ENCODE data around the gene ASTL.
"Not testable (repeated sequence)": the region's sequence is repeated elsewhere in the genome, so short reads cannot be mapped to it uniquely, and the experiment has no call there.

Gene ASTL

DNA sequence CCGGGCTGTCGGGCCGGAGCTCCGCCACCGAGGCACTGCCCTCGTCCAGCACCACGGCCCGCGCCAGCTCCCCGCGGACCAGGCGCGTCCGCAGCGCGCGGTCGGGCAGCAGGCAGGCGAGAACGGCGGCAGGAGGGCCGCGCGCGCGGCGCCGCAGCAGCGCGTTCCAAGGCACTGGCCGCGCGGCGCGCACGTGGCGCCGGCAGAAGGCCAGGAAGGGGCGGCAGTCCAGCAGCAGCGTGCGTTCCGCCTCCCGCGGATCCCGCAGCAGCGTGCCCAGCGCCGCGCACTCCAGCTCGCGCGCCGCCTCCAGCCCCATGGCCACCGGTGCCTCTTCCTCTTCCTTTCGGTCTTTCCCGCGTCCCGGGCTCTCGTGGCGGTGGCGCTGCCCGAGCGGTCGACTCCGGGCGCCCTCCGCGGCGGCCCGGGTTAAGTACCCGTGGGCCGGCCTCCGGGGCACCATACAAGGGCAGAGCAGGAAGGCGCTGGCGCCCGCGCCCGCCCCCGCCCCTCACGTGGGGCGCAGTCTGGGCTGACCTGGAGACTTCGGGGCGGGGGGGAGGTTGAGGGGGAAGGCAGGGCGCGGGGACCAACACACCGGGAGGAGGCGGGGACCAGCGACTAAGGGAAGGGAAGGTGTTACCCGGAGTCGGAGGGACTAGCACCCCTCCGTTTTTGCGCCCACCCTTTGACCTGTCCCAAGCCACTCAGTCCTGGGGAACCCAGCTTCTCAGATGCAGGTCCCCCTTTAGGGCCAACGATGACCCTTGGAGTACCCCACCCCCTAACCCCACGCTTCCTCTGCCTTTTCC is 6.9 kb upstream of the ASTL start, which contains the start of gene DUSP2:
TSS of gene DUSP2 (minus strand) at position 405 of the 812 bp plus-strand sequence. CDS start at position 319, 86 bp downstream.
- no peak for DNase-seq

DNA sequence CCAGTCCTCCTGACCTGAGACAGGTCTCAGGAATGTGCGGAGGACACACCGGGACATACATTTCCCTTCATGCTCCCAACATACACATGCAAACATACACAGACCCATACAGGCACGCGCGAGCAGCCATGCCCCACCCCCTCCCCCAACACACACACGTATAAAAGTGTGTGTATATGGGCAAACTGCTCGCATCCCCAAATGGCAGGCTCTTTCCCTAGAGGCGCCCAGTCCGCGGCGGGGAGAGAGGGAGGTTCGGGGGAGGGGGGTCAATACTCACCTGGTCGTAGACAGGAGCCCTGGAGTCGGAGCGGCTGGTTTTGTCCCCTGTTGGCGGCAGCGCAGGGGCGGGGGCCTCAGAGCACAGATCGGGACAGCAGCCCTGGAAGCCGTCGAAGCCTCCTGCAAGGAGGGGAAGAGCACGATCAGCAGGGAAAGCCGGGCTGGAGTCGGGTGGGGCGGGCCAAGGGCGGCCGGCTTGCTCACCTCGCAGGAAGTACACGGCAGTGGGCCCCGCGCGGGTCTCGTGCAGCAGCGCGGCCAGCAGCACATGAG is 6.3 kb upstream of the ASTL start:
- no peak for DNase-seq

DNA sequence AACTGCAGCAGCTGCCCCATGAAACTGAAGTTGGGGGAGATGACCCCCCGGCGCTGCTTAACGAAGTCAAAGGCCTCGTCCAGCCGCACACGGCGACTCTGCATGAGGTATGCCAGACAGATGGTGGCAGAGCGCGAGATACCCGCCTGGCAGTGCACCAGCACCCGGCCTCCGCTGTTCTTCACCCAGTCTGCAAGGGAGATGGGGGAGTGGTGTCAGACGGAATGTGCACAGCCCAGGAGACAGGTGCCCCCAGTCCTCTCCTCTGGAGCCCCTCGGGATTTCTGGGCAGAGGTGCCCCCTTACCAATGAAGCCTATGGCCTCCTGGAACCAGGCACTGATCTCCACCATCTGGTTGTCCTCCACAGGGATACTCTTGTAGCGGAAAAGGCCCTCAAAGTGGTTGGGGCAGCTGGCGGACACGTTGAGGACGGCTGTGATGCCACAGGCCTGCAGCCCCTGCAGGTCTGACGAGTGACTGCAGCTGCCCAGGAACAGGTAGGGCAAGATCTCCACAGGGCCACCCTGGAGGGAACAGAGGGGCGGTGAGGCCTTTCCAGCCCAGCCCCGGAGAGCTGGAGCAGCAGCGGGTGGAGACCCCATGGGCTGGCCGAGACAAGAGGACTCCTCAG is 5.7 kb upstream of the ASTL start:
- no peak for DNase-seq

DNA sequence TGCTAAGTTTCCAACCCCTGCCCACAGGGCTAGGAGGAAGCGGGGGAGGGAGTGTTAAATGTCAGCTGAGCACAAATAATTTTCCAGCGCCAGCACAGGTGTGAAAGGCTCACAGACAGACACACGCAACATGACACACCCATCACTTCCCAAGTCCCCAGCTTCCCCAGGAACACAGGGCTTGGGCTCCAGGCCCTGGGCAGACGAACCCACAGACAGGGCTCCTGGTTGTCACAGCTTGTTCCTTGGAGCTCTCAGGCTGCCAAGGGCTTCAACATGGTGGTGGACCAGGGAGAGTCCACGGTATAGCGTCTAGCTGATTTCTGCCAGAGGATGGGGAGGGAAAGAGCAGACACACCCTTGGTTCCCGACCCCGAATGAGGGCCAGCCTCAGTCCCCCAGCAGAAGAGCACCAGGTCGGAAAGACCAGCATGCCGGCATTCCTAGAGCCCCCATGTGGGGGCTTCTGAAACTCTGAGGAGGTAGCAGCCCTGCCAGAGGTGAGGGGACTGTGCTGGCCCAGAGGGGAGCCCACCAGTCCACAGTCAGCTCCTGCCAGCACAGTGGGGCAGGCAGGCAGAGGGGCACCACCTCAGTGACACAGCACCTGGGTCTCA is 5.0 kb upstream of the ASTL start:
- no peak for DNase-seq

DNA sequence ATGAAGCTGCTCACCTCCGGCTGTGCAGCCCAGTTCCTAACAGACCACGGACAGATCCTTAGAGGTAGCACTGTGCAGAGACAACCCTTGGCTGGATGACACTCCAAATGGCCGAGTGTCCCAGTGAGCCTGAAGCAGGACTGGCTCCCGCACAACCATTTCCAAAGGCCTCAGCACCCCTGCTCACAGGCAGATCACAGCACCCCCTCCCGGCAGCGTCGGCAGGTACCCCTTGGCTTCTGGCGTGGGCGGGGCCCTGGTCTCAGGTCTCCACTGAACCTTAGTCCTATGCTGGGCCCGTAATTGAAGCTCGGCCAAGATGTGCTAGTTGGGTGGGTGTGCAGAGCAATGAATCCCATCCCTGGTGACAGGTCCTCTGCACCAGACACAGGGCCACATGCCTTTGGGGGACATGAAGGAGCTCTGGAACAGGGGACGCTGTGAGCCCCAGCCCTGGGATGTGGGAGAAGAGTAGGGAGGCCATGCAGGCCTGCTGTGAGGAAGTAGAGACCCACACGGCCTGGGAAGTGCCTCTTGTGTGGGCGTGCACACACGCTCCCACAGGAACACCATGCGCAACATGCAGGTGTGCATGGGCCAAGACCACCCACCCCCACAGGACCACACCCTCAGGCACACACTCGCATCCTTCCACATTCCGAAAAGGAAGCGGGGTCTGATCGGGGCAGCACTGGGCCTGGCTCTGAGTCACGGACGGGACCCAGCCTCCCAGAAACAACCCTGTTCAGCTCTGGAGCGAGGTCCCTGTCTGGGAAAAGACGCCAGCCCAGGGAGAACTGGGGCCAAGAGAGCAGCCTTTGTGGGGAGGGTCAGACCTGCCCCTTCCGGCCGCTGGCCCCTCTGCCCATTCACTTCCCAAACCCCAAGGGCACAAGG is 4.2 kb upstream of the ASTL start:
- DNase-seq, result no peak

DNA sequence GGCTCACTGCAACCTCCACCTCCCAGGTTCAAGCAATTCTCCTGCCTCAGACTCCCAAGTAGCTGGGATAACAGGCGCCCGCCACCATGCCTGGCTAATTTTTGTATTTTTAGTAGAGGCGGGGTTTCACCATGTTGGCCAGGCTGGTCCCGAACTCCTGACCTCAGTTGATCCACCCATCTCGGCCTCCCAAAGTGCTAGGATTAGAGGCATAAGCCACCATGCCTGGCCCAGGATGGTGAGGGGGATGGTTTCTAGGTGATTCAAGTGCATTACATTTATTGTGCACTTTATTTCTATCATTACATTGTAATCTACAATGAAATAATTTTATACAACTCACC is 3.3 kb upstream of the ASTL start:
- DNase-seq, result not testable (repeated sequence)

DNA sequence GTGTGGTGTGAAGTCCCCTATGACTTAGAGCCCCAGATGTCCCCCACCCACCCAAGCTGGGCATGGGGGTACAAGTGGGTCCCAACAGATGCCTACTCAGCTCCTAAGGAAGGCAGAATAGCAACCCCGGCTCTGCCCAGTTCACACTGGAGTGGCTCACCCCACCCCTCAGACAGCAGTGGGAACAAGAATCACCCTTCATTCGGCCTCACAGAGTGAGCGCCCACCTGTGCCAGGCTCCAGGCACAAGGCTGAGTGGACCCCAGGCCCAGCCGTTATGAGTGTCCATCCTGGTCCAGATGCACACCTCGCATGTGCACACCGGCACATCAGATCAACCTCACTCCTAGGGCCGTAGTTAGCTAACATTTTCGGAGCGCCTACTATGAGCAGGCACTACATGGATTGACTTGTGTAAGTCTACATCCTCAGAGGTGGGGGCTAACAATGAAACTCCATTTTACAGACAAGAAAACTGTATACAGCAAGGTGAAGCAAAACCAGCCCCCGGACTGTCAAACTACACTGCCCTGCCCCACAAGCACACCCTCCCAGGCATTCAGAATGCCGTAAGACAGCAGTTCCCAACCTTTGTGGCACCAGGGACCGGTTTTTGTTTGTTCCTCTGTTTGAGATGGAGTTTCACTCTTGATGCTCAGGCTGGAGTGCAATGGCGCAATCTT is 2.8 kb upstream of the ASTL start:
- DNase-seq, result no peak

DNA sequence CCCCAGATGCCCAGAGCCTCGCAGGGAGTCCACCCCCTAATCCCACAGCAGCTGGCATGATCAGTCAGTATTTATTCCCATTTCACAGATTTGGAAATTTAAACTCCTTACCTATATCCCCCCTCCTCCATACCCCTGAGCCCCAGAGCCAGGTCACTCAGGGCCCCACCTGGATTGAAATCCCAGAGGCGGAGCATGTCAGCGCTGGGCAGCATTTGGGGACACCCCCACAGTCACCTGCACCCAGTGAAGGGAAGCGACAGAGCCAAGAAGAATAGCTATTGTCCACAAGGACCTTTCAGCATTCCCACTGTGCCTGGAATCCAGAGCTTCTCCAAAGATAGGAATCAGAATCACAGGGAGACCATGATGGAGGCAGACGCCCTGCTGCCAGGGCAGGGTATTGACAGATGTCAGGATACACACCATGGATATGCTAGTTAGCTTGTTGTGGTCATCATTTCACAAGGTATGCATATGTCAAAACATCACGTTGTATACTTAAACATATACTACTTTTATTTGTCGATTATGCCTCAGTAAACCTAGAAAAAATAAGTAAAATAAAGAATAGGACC is 968 bp upstream of the ASTL start:
- DNase-seq, result no peak

DNA sequence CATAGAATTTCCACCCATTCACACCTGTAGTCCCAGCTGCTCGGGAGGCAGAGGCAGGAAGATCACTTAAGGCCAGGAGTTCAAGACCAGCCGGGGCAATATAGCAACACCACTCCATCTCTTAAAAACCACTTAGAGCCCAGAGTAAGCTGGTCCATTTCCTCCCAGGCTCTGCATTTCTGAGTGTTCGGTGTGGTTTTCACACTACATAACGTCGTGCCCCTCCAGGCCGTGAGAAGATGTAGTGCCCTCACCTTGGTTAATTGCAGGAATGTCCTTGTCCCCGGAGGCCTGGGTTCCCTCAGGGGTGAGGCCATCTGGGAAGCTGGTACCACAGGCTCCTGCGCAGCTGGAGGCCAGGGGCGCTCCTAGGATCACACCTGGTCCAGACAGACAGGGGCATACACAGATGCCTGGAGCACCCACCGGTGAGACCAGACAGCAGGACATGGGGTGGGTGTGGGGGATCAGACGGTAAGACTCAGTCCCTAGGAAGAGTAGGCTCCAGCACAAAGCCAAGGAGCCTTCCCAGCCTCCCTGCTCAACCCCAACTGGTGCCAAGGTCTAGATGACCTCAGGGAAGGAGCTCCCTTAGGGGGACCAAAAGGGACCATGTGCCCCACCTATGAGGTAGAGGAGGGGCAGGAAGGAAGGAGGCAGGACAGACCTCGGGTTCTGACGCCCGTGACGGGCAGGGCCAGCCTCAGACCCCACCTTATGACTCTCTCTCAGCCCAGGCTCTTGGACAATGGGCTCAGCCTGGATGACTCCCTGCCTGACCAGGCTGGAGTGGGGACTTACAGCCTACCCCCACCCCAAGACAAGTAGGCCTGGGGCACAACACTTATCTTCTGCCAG is 752 bp downstream of the ASTL start:
- DNase-seq, result no peak

DNA sequence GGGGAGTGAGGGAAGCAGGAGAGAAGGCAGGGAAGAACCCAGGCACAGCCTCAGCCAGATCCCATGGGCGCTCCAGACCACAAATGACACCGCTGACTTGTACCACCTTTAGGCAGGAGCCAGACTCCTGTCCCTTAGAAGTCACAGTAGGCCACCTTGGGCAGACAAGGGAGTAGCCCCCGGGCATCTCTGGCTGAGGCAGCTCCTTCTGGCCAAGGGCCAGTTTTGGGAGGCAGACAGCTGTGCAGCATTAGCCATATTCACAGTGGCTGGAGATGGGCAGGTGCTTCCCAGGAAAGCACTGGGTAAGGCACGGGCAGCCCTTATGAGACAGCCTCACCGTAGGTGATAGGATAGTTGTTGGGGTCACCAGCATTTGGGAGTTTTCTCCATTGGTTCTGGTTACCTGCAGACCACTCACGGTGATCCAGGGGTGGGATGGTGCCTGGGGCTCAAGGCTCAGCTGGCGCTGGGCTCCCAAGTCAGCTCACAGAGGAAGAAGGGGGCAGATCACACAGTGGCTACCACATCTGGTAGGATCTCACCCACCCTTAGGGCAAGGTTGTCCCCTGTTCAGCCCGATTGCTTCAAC is 2.1 kb downstream of the ASTL start:
- DNase-seq, result no peak

DNA sequence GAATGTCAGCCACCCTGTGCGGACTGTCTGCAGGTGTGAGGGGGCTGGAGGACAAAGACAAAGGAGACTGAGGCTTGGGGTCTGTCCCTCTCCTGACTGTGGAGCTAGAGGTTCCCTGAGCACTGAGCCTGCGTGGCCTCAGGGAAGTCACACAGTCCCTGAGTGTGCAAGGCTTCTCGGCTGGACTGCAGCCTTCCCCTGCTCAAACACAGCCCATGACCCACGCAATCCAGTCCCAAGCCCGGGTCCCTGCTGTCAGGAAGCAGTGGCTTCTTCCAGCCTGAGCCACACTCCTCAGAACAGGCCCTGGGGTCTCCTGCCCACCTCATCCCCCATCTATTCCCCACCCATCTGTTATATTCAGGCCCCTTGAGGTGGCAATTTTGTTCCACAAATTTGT is 2.7 kb downstream of the ASTL start:
- no peak for DNase-seq

DNA sequence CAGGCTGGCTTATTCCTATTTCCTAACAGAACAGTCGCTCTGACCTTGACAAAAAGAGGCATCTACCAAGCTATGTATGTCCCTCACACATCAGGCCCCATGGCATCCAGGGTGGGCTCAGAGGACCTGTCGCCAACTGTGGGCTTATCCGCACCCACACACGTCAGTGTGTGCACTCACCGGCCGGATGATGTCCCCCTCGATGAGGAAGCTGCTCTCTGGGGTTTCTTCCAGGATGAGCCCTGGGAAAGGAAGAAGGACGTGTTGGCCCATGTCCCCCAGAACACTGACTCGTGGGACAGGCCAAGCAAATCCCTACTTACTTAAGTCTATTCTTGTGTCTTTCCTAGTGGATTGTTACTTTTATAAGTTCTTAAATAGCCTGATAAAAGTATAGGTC is 3.1 kb downstream of the ASTL start:
- no peak for DNase-seq

DNA sequence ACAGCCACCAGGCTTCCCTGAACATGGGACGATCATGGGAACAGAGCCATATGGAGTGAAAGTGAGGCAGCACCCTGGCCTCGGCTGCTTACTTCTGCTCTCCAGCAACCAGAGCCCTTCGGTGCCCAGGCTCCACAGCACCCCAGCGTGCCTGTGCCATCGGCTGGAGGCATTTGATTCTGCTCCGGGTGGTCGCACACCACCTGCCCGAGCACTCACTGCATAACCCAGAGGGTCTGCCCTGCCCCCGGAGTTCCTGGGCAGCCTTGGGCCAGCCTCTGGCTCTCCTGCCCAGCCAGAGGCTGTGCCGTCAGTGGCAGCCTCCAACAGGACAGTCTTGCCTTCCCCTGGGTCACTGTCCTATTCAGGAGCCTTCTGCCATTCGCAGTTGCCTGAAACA is 3.9 kb downstream of the ASTL start:
- DNase-seq, result no peak

DNA sequence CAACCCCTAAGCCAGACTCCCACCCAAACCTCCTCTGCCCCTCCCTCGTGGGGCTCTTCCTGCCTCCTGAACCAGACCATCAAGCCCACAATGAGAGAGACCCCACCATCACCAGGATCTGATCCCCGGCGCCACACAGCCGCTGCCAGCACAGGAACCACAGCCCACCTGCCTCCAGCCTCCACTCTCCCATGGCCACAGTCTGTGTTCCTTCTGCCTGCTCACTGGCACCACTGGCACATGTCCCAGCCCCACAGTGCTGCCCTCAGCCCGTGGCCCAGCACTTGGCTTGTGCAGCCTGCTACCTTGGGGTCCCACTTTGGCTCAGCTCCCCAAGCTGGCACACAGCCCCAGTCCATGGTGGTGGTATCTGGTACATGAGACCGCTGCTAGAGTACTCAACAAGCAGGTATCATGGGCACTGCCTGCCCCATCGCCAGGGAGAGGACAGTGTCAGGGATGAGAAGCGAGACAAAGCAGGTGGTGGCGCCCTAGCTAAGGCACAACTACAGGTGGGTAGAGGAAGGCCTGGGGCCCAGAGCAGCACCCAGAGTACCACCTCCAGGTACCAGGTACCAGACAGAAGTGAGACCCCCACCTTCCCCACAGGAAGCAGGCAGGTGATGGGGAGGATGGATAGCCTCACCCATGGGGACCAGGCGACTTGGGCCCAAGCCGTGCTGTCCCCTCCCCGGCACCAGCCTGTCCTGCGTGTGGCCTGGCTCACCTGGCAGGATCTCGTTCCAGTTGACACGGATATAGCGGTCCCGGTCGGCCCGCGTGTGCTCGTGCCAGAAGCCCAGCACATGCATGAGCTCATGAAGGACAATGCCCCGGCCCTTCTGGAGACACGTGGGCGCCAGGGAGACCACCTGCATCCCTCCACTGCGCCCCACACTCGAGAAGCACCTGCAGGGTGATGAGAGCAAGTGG is 6.2 kb downstream of the ASTL start:
- DNase-seq, result no peak

DNA sequence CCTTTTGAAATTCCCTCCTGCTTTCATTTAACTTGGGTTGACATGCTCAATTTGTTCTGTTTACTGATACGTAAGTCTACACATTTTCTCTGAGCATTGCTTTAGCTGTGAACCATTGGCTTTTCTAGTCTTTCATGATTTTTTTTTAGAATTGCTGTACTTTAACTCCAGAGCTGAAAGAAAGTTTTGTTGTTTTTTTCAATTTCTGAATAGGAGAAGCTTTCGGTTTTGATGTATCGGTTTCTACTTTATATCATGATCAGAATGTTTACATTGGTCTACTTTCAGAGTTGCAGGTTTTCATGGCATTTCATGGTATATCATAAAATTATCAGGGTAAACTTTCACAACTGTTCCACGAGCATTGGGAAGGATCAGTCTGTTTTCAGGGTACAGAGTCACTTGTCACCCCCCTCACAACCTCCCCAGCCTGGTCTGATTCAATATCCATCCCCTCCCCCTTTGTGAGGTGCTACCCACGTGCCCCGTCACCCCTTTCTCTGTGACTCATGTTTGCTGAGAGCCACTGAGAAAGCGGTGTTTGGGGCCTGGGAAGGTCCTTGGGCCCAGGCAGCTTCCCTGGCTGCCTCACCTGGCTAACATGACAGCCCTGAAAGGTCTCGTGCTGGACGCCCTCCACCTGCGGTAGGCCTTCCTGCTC is 7.0 kb downstream of the ASTL start:
- no peak for DNase-seq

DNA sequence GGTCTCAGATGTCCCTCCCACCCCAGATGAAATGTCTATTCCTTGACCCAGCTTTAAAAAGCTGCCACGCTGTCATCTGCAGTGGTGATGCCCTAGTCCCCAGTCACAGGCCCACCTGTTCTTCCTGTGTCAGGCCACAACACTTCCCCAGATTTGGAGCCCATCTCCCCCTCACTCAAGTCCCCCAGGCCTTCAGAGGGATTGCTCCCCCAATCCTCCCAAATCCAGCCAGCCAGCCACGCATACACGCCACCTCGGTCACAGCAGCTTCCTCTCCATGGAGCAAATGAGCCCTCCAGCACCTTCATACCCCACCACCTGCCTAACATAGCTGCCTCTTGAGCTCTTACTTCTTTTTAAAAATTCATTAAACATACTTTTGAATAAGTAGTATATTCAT is 7.8 kb downstream of the ASTL start:
- DNase-seq, result no peak

DNA sequence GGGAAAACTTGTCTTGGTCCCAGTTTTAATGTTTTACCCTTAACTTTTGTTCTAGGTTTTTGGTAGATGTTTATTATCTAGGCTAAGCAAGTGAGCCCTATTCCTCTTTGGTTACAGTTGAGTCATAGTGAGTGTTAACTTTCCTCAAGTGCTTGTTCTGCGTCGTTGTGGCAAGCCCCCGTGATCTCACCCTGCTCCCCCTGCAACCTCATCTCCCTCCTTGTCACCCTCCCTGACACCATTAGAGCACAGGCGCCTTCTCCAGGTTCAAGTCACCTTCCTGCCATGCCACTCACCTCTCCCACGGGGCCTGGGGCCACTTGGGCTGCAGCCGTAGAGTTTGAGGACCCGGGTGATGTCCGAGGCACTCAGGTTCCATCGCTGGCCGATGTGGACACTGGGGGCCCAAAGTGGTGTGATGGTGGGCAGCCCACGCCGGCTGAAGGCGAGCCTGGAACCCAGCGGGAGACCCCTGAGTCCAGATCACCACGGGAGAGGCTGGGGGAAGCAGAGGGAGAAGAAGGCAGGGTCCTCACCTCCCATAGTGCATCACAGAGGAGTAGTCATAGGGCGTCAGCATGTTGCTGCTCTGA is 8.7 kb downstream of the ASTL start:
- no peak for DNase-seq

DNA sequence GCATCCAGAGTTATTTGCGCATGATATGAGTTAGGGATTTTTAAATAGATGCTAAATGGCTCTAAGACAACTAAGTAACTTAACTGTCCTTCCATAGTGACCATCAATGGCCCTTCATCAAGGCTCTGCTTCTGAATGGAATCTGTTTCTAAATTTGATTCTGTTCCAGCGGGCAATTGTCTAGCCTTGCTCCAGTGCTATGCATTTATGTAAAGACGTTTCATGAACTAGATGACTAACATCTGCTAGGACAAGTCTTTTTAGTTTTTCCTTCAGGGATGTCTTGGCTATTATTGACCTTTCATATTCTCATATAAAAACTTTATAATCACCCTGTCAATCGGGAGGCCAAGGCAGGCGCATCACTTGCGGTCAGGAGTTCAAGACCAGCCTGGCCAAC is 9.8 kb downstream of the ASTL start:
- DNase-seq, result no peak

All from NCI-H1436 treated with DMSO at 0.1 percent for 48 hours (cell line).